Glomerular visceral epithelial cell (primary cell): ENCODE measurements around the gene BAHCC1.

Experiments used
- DNase-seq: peaks from one replicate; pipeline ENCODE4 v3.0.0-alpha.2; 2016; ENCODE audit errors: extremely low spot score

The BAHCC1 gene

GRCh38 chr17:81398176-81398831 is 3.0 kb downstream of the BAHCC1 start:
- peak; percentile 50 for DNase-seq

GRCh38 chr17:81398832-81399411 is 3.7 kb downstream of the BAHCC1 start:
- no peak for DNase-seq

GRCh38 chr17:81399481-81400153 is 4.4 kb downstream of the BAHCC1 start:
- no peak for DNase-seq

GRCh38 chr17:81400154-81400977 is 5.1 kb downstream of the BAHCC1 start:
- DNase-seq: peak; percentile 48

- DNase-seq: no peak
Measured at GRCh38 chr17:81400996-81401722, 5.9 kb downstream of the BAHCC1 start.

GRCh38 chr17:81401723-81402529 is 6.7 kb downstream of the BAHCC1 start:
- no peak for DNase-seq

- DNase-seq: no peak
Measured at GRCh38 chr17:81402530-81402941, 7.3 kb downstream of the BAHCC1 start.

GRCh38 chr17:81402981-81403467 is 7.8 kb downstream of the BAHCC1 start:
- no peak for DNase-seq

- no peak for DNase-seq
Measured at GRCh38 chr17:81403671-81404534, 8.6 kb downstream of the BAHCC1 start.

GRCh38 chr17:81404558-81405165 is 9.4 kb downstream of the BAHCC1 start:
- no peak for DNase-seq

GRCh38 chr17:81405411-81405872 is 10.2 kb downstream of the BAHCC1 start:
- DNase-seq: no peak

- no peak for DNase-seq
Measured at GRCh38 chr17:81406117-81406953, 11.1 kb downstream of the BAHCC1 start.

GRCh38 chr17:81408049-81408448 is 12.8 kb downstream of the BAHCC1 start:
- no peak for DNase-seq

- DNase-seq: no peak
Measured at GRCh38 chr17:81409190-81409935, 14.1 kb downstream of the BAHCC1 start.

GRCh38 chr17:81410852-81411251 is 15.6 kb downstream of the BAHCC1 start:
- no peak for DNase-seq

- no peak for DNase-seq
Measured at GRCh38 chr17:81411305-81411704, 16.0 kb downstream of the BAHCC1 start.

GRCh38 chr17:81412490-81413093 is 17.3 kb downstream of the BAHCC1 start:
- peak; percentile 49 for DNase-seq
